Stimulated activated CD8-positive, alpha-beta memory T cell treated with anti-CD3 and anti-CD28 coated beads, Interleukin-4, amount 100 ng/mL, for 24 hours (primary cell): ENCODE results near the gene CMIP.
"Not testable (repeated sequence)": the region's sequence is repeated elsewhere in the genome, so short reads cannot be mapped to it uniquely, and the experiment has no call there.

Experiments
- DNase-seq: peaks from one replicate; pipeline ENCODE4 v3.0.0-alpha.2; 2020; ENCODE audit warnings: low read depth

The CMIP gene

DNA sequence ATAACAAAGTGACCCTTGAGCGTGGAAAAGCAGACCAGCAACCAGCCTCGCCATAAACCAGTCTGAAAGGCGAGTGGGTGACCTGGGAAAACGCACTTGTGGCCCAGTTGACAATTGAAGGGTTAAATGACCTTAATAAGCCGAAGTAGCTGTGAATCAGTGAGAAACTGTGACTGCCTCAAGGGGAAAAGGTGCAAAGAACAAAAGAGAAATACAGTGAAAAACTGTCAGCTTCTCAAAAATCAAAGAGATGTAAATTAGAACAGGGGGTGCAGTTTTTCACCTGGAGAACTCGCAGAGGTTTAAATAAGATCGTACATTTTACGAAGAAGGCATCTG lies 124.1 kb downstream of the CMIP start:
- no peak for DNase-seq

DNA sequence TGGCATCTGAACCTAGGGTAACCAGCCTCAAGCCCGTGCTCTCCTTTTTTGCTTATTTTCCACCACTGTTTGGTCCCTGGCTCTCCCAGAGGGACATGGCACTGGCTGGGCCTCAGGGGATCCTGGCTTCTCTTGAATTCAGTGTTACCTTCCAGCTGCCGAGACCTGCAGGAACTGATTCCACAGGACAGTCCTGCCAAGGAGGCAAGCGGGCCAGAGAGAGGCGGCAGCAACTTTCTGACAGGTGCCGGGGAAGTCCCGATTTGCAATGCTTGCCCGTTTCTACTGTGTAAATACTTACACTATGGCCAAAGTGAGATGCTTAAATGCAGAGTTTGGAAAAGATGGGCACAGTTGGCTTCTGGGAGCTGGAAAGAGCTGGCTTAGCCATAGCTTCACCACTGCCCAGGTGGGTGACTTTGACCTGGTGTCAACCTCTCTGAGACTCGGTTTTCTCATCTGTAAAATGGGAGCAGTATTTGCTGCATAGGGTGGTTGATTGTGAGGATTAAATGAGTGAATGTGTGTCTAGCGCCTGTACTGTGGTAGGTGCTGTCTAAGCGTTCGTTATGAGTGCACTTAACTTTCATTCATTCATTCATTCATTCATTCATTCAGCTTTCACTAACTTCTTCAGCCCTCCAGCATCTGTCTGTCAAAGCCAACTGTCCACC lies 124.9 kb downstream of the CMIP start:
- no peak for DNase-seq

DNA sequence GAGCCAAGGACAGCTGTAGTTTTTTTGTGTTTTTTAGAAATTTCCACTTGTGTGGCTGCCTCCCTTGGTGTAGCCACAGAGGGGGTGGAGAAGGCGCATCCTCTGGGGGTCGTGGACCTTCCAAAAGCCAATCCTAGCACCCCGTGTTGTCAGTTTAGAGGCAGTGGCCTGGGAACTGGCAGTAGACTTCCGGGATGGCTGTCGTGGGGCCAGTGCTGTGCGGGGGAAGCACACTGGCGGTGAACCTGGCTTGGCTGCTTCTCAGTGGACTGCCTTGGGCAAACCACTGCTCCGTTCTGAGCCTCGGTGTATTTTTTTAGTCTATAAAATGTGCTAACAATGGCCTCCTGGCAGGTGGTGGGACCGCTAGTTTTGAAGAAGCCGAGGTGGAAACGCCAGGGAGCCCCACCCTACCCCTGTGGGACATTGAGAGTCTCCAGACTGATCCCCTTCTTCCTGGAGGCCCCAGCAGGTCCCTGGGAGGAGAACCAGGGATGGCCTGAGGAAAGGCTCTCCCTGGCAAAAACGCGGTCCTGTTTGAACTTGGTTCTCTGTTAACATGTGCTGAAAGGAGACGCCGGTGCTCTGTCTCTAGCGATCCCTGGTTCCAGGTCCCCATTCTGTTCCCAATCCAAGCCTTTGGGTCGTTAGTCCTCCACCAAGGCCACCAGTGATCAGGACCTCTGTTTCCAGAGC lies 125.7 kb downstream of the CMIP start:
- DNase-seq = no peak

DNA sequence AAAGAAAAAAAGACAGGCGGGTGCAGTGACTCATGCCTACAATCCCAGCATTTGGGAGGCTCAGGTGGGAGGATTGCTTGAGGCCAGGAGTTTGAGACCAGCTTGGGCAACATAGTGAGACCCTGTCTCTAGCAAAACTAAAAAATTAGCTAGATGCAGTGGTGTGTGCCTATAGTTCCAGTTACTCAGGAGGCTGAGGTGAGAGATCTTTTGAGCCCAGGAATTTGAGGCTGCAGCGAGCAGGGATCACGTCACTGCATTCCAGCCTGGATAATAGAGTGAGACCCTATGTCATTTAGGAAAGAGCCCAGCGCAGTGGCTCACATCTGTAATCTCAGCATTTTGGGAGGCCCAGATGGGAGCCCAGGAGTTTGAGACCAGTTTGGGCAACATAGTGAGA lies 126.6 kb downstream of the CMIP start:
- no peak for DNase-seq

DNA sequence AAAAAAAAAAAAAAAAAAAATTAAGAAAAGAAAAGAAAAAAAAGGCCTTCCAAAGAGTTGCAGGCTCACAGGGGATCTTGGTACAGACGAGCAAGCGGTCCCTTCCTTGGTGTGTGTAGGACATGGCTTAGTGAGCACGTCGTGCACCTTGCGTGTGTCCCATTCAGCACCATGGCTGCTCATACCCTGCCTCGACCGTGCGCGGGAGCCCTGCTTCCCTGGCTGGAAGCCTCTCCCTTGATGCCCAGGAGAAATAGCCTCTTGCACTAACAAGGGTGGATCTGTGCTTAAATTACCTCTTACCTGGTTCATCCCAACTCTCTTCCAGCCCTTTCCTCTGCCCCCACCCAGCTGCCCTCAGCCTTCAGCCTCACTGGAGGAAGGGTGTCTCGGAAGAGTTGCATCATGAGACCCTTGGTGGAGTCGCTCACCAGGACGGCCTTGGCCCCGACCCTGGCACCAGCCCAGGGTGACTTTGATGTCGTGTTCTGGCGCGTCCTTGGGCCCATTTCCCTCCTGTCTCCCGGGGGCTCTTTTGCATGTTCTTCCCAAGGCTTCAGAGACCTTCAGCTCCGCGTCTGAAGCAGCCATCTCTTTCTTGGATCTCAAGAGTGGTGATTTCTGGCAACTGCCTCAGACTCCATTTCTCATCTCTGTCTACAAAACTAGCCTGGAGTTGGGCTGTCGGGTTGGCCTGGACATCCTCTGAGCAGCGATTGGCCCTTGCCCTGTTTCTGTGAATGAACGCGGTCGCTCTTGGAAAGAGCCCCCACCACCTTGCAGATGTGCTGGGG lies 127.2 kb downstream of the CMIP start:
- DNase-seq = no peak

DNA sequence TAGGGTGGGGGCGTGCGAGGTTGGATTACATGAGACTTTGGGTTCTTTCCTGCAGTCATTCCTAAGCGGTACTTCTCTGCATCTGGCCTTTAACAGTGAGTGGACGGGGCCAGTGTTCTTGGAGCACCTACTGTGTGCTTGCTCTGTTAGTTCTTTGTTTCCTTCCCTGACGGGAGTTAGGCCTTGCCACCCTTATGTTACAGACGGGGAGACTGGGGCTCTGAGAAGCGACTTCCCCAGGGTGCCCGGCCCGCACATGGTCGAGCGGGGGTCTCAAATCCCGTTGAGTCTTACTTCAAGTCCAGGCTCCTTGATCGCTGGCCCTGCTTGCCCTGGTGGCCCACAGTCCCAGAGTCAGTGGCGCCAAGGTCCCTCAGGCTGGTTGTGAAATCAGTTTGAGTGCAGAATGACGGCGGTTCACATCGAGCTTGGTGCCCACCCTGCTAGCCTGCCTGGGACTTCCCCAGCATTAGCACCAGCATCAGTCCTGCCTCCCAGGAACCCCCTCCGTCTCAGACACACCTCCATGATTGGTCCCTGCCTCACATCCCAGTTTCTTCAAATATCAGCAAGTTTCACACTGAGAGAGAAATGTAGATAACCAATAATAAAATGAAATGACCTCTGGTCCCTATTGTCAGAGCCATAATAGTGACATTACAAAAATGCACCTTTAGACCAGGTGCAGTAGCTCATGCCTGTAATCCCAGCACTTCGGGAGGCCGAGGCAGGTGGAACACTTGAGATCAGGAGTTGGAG lies 128.0 kb downstream of the CMIP start:
- DNase-seq = no peak

DNA sequence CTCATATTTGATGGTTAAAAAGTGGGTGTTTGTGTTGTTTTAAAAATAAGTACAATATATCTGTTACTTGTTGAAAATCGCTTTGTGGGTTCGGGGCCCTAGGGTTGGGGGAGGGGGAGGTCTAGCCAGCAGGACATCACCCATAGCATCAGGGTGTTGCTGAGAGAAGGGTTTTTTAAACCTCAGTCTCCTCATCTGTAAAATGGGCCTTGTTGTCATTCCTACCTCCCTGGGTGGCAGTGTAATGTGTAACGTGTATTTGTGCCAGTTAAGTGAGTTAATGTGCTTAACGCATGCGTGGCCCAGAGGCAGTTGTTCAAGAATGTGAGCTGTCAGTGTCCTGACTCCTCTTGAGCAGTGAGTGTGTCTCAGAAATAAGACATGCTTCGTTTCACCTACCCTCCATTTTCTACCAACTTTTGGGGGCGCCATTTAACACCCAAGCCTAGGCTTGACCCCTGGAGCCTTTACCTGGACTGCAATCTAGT lies 129.0 kb downstream of the CMIP start:
- DNase-seq = no peak

DNA sequence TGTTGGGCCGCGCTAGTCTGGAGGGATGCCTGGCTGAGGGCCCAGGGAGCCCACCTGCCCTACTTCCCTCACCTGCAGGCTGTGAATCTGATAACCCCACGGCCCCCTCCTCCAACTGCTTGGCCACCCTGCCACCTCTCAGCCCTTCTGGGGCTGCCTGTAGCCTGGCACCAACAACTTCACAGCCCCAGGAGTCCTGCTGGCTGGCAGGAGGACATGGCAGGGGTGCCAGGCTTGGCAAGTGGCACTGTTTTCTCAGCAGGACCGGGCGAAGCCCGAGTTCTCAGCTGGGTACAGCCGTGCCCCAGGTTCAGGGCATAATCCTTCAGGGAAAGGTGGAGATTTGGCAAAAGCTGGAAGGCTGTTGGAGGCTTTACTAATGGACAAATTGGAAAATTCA lies 129.6 kb downstream of the CMIP start:
- no peak for DNase-seq

DNA sequence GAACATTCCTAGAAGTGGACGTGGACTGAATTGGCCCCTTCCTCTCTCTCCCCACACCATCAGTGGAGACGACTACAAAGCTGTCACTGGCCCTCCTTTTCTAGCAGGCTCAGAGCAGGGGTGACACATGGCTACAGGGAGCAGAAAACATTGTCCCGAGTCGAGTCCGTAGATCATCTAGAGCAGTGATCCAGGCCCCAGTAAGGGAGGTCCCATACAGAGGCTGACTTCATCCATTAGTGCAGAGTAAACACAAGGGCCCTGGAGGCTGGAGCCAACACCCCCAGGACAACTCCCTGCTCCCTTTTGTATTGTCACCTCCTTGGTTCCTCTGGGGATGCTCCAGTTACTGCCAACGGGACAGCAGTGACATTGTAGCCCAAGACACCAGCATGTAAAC lies 130.7 kb downstream of the CMIP start:
- DNase-seq = no peak

DNA sequence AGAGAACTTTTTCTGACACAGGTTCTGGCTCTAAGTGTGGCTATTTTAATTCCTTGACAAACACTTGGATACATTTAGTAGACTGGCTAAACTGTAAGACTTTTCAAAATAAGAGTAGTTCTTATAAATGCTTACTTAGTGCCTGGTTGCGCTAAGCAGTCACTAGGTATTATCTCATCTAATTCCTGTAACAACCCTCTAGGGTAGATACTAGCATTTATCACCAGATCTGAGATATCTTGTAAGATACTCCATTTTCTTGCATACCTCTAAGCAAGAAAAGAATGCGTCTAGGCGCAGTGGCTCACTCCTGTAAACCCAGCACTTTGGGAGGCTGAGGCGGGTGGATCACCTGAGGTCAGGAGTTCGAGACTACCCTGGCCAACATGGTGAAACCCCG lies 131.2 kb downstream of the CMIP start:
- no peak for DNase-seq

DNA sequence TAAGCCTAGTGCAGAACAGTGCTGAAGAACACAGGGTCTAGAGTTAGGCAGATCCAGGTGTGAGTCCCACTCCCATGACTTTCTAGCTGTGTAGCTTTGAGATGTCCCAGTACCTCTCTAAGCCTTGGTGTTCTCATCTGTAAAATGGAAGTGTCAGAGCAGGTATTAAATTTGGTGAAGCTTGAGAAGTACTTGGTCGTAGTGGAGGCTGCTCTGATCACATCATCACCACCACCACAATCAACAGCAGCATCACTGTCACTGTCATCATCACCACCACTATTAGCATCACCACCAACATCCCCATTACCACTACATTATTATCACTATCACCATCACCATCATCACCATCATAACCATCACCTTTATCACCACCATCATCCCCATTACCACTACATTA lies 132.1 kb downstream of the CMIP start:
- no peak for DNase-seq

DNA sequence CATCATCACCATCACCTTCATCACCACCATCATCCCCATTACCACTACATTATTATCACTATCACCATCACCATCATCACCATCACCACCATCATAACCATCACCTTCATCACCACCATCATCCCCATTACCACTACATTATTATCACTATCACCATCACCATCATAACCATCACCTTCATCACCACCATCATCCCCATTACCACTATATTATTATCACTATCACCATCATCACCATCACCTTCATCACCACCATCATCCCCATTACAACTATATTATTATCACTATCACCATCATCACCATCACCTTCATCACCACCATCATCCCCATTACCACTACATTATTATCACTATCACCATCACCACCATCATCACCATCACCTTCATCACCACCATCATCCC lies 132.7 kb downstream of the CMIP start:
- DNase-seq = not testable (repeated sequence)

DNA sequence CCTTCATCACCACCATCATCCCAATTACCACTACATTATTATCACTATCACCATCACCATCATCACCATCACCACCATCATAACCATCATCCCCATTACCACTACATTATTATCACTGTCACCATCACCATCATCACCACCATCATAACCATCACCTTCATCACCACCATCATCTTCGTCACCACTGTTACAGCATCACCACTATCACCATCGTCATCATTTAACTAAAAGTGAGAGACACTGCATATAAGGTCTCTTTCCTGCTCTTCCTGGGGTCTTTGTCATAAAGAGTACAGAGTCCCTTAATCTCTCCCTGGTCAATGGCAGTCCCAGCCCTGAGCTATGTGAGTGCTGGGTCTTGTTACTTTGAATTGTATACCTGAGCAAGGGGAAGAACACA lies 133.5 kb downstream of the CMIP start:
- no peak for DNase-seq

DNA sequence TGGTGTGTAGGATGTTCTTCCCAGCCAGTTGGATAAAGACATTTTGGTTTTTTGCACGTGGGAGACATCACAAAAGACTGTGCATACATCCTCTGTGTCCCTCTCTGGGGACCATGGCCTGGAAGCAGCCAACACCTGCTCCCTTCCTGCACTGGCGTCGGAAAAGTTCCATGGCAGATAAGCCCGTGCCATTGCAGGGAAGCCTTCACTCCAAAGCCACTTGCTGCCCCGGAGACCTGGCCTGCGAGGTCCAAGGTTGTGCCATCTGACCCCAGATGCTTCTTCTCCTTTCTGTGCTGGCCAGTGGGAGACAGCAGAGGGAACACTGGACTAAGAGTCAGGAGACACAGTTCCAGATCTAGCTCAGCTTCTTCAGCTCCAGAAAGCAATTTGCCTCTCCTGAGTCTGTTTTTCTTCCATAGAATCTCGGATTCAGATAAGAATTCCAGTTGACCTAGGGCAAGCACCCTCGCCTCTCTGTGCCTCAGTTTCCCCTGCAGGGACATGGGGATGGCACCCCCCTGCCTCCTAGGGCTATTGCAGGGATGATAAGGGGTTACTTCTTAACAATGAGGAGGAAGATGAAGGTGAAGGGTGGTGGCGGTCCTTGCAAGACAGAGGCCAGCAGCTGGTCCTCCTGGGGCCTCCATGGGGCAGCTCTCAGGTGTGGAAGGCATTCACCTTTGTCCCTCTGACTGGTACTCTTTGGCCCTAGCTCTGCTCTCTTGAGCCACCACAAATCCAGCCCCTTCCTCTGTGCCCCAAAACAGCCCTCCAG lies 134.2 kb downstream of the CMIP start:
- no peak for DNase-seq

DNA sequence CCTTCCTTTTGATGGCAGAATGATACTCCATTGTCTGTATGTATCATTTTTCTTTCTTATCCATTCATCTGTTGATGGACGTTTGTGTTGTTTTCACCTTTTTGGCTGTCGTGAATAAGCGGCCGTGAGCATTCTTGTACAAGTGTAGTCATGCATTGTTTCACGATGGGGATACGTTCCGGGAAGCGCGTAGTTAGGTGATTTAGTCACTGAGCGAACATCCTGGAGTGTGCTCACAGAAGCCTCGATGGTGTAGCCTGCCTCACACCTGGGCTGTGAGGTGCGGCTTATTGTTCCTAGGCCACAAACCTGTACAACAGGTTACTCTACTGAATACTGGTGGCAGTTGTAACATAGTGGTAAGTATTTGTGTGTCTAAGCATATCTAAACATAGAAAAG lies 136.5 kb downstream of the CMIP start:
- no peak for DNase-seq

DNA sequence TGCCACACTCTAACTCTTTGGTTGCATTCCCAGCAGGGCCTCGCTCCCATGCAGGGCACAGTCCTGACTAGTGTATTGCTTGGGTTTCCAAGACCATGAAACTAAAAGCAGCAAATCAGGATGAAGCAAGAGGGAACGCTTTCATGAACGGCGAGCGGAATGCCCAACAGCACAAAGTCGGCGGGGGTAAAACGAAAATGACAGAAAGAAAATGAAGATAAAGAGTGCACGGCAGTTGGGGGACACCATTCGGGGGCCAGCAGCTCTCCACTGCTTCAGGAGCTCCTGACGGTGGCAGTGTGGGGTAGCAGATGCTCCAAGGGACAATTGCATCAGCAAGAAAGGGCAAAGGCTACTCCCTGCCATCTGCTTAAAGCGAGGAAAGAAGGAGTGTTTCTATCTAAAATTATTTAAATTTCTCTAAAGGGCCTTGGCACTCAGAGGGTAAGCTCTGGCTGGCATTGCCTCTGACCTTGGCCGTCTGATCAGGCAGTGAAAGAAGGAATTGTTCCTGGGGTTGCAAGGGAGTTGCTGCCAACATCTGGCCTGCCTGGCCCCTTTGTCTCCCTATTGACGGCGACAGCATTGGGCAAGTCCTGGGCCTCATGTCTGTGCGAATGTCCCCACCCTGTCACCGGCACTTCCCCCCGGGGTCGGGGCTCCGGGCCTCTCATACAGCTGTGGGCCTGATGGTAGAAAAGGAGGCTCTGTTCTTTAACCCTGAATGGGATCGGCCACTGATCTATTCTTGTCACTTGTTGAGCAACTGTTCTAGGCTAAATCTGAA lies 138.2 kb downstream of the CMIP start:
- DNase-seq = no peak

DNA sequence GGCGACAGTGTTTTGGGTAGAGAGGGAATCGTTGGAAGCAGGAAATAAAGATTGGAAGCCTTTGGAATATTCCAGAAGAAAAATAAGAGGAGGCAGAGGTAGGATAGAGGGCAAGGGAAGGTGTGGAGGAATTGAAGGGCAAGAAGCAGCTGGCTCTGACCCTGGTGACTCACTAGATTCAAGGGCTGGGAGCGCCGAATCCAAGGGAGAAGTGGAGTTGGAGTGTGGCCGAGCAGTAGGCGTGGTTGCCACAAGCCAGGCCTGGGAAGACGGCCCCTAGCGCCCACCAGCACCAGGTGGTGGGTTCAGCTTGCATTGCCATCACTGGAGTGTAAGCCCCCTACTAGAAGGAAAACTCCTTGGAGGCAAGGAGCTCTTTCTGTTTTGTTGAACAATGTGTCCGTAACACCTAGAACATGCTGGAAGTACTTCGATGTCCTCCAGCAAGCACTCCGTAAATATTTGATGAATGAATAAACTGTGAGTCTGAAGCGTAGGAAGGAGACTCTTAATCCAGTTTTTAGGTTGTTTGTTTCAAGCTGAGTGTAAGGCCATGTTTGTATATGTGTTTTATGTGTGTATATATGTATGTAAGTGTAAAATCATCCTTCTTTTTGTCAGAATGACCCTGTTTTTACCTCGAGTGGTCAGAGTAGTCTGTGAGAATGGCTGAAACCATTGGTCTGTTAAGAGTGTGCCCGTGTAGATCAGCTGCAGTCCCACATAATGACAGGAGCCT lies 139.5 kb downstream of the CMIP start:
- no peak for DNase-seq

DNA sequence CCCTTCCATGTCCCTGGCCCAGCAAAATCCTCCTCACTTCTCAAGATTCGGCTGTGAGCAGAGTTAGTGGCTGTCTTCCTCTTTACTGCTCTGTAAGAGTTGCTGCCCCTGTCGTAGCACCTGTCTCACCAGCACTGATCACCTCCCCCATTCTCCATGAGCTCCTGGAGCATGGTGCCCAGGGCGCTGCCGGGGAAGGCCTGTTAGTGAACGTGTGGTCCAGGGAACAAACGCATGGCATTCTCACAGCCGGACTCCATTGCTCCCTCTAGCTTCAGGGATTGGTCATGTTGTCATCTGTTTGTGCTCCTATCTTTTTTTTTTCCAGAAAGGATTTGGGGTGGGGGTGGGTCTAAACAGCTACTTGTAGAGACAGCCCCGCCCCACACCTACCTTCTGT lies 141.2 kb downstream of the CMIP start:
- no peak for DNase-seq

DNA sequence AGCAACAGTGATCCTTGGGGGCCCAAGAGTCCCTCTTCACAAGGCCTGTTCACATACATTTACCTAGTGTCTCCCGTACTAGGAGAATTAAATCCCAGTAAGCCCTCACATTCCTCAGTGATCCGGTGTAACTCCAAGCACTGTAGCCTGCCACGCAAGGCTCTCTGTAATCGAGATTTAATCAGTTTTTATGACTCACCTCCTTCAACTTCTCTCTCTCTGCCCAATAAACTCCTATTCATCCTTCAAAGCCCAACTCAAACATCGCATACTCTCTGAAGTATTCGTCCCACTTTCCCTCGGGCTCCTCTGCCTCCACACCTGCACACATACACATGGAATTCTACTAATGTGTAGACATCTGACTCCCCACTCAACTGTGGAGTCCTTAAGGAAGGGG lies 141.8 kb downstream of the CMIP start:
- no peak for DNase-seq

DNA sequence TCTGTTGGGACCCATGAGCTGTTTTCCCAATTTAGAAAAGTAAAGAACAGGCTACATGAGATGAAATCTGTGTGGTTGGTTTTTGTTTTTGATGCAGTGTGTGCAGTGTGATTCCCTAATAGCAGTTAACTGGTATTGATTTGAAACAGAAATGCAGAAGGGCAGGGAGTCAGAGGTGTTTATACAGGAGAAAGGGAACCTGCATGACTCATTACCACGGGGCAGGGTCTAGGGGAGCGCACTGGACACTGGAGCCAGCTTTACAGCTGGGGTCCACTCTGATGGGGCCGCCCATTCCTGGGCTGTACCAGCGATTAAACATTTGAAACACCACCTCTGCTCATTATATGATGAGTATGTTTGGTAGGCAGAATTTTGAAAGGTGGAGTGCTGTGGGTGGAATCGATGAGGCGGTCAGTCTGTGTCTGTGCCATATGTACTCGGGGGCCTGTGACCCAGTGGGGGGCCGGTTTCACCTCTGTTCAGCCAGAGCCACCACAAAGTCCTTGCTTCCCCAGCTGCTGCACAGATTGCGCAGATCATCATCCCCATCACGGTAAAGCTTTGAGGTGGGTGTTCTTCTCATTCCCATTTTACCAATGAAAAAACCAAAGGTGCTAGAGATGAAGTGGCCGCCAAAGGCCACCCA lies 142.5 kb downstream of the CMIP start:
- DNase-seq = no peak
